ENCODE measurements around the gene PDE7B.

GRCh38 chr6:136244061-136244616 is 392.6 kb downstream of the PDE7B start:
- TF ChIP-seq, protein P1, sequence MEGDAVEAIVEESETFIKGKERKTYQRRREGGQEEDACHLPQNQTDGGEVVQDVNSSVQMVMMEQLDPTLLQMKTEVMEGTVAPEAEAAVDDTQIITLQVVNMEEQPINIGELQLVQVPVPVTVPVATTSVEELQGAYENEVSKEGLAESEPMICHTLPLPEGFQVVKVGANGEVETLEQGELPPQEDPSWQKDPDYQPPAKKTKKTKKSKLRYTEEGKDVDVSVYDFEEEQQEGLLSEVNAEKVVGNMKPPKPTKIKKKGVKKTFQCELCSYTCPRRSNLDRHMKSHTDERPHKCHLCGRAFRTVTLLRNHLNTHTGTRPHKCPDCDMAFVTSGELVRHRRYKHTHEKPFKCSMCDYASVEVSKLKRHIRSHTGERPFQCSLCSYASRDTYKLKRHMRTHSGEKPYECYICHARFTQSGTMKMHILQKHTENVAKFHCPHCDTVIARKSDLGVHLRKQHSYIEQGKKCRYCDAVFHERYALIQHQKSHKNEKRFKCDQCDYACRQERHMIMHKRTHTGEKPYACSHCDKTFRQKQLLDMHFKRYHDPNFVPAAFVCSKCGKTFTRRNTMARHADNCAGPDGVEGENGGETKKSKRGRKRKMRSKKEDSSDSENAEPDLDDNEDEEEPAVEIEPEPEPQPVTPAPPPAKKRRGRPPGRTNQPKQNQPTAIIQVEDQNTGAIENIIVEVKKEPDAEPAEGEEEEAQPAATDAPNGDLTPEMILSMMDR (conservative IDR thresholded peaks at IDR 0.05; ENCODE audit: low read depth, low read length), result no peak
- no peak for TF ChIP-seq EZH2 (IDR thresholded peaks at IDR 0.05; ENCODE audit: borderline replicate concordance, low read depth, low read length, poor library complexity, severe bottlenecking)

Data from A673 (cell line).